Body of pancreas (tissue), 4 donors: ENCODE measurements around the gene FREY1. TPM values are rescaled to one million over a fixed set of nuclear protein-coding genes. Genes with fewer than 3 reads are reported as not detected.

Source experiments
- ATAC-seq: fragments of 150-250 bp; one replicate; pipeline ENCODE4 v1.9.1; 2016
- DNase-seq, 4 donors: peaks; one replicate each; pipeline ENCODE4 v3.0.0-alpha.2; 2019
- H3K27ac ChIP-seq, 4 donors: fragments of 200-600 bp; sonication (generic); 1 replicate in 3 of 4; 2 replicates in 1 of 4; pipeline versions ENCODE4 v1.5.1 to v1.6.1; 2016 to 2019; ENCODE audit warnings: mild to moderate bottlenecking in 1 of 4, mixed read lengths in 1 of 4, moderate library complexity in 1 of 4
- H3K27me3 ChIP-seq, 2 donors: fragments of 200-600 bp; sonication (generic); one replicate each; pipeline ENCODE4 v1.6.0; 2016; ENCODE audit warnings: mild to moderate bottlenecking in 1 of 2
- H3K36me3 ChIP-seq, 2 donors: fragments of 200-600 bp; sonication (generic); replicated peaks in 1 of 2; 2 replicates each; pipeline ENCODE4 v1.5.1; 2016; ENCODE audit warnings: low read depth in 2 of 2; ENCODE audit not compliant: insufficient read depth in 1 of 2
- H3K4me1 ChIP-seq: fragments of 200-600 bp; sonication (generic); one replicate; pipeline ENCODE4 v1.6.0; 2016
- H3K4me3 ChIP-seq, 2 donors: fragments of 200-600 bp; sonication (generic); 1 replicate in 1 of 2; 2 replicates in 1 of 2; pipeline ENCODE4 v1.5.1; 2016 to 2019
- H3K9me3 ChIP-seq, 3 donors: fragments of 200-600 bp; sonication (generic); 1 replicate in 2 of 3; 2 replicates in 1 of 3; pipeline ENCODE4 v1.5.1; 2016
- CTCF ChIP-seq, 7 experiments: fragments of 450-650 bp in 4 of 7; fragments of 200-600 bp in 3 of 7; sonication (generic) in 3 of 7; IDR thresholded peaks; one replicate each; pipeline ENCODE4 v1.5.1; 2016 to 2019; ENCODE audit warnings: antibody characterized with exemption in 7 of 7
- POLR2A ChIP-seq, 3 donors: fragments of 450-650 bp; IDR thresholded peaks; one replicate each; pipeline ENCODE4 v1.6.1; 2016; ENCODE audit warnings: antibody characterized with exemption in 3 of 3, mild to moderate bottlenecking in 2 of 3
- WGBS, 2 donors: methylation state at CpG; one replicate each; pipeline ENCODE4 v1.1.5; 2017; 5-methylcytosine and 5-hydroxymethylcytosine counted together
- intact Hi-C: fragments of 100-400 bp; cut with DNase I; formaldehyde crosslinking; loops from one replicate; pipeline ENCODE4 v1.15.1; 2023
- total RNA-seq, 2 donors: library from RNA; depleted of rRNA; stranded (reverse); fragments of >200 nt; gene quantifications; one replicate each; pipeline ENCODE4 v1.1.0, GENCODE V29; 2016

FREY1 gene
- total RNA-seq, 2 donors from 2014 or later, result 2.3 to 8.2 TPM

- H3K27ac ChIP-seq, result no peak overlapping the region
- no peaks in the 10 kb centered on the region for H3K27me3 ChIP-seq
- peaks cover 0 to 5% of the 10 kb centered on the region in 2 donors for H3K36me3 ChIP-seq
- WGBS, 2 donors, result 82 to 89% methylated on average over 4 of the region's 4 CpGs
- H3K4me1 ChIP-seq, result peaks cover 23% of the 10 kb centered on the region
- no peaks in the 10 kb centered on the region for H3K9me3 ChIP-seq
- TF ChIP-seq POLR2A (IDR thresholded peaks at IDR 0.05) (no peak), CTCF (IDR thresholded peaks at IDR 0.05) (no peak)
- DNase-seq (no peak), ATAC-seq (no peak)
- no peak overlapping the region for H3K4me3 ChIP-seq
- intact Hi-C loops, result no loop called here
These were observed 29.5 kb upstream of the FREY1 start for GRCh38 chr11:45936511-45937054.

- H3K27ac ChIP-seq, result peak overlapping the region in 2 of 4 donors; percentile 45 to 52
- no peak for ATAC-seq
- peaks cover 0 to 5% of the 10 kb centered on the region in 2 donors for H3K36me3 ChIP-seq
- TF ChIP-seq CTCF (IDR thresholded peaks at IDR 0.05) (no peak), POLR2A (IDR thresholded peaks at IDR 0.05) (no peak)
- H3K4me1 ChIP-seq, result peaks cover 23% of the 10 kb centered on the region
- intact Hi-C loops, result no loop called here
- H3K27me3 ChIP-seq, result no peaks in the 10 kb centered on the region
- H3K9me3 ChIP-seq, result no peaks in the 10 kb centered on the region
- WGBS, 2 donors, result 80 to 92% methylated on average over 8 of the region's 8 CpGs
- no peak overlapping the region for H3K4me3 ChIP-seq
- DNase-seq, result no peak
These were observed 28.4 kb upstream of the FREY1 start for GRCh38 chr11:45935349-45936064.

- 65 to 72% methylated on average over 12 of the region's 12 CpGs for WGBS, 2 donors
- H3K27me3 ChIP-seq, result no peaks in the 10 kb centered on the region
- H3K4me1 ChIP-seq, result peaks cover 30% of the 10 kb centered on the region
- TF ChIP-seq CTCF (IDR thresholded peaks at IDR 0.05) (no peak), POLR2A (IDR thresholded peaks at IDR 0.05) (no peak)
- H3K4me3 ChIP-seq, result no peak overlapping the region
- intact Hi-C loops, result no loop called here
- peaks cover 0 to 5% of the 10 kb centered on the region in 2 donors for H3K36me3 ChIP-seq
- ATAC-seq (peak; percentile 60), DNase-seq (peak; percentile 21 to 57 (median 46))
- peak overlapping the region in 3 of 4 donors; percentile 45 to 52 (median 52) for H3K27ac ChIP-seq
- no peaks in the 10 kb centered on the region for H3K9me3 ChIP-seq
These were observed 27.7 kb upstream of the FREY1 start for GRCh38 chr11:45934580-45935318.

GRCh38 chr11:45933846-45934579 lies 26.9 kb upstream of the FREY1 start:
- Histone ChIP-seq H3K27ac (peak overlapping the region in 3 of 4 donors; percentile 45 to 52 (median 52)), H3K36me3 (peaks cover 0 to 5% of the 10 kb centered on the region in 2 donors), H3K9me3 (no peaks in the 10 kb centered on the region), H3K4me1 (peaks cover 30% of the 10 kb centered on the region), H3K4me3 (no peak overlapping the region), H3K27me3 (no peaks in the 10 kb centered on the region)
- WGBS, 2 donors, result 59 to 61% methylated on average over 19 to 21 of the region's 21 CpGs
- ATAC-seq (peak; percentile 2), DNase-seq (peak in 1 of 4 donors; percentile 10)
- intact Hi-C loops, result no loop called here
- TF ChIP-seq POLR2A (IDR thresholded peaks at IDR 0.05) (no peak), CTCF (IDR thresholded peaks at IDR 0.05) (no peak)
